BE2C (cell line): Measurements from ENCODE around the gene C12orf60.
A peak's percentile ranks its signal among the peaks of the same experiment; 100 is the strongest.

Source experiments
- DNase-seq: peaks from one replicate; pipeline ENCODE4 v3.0.0-alpha.2; 2020
- H3K27me3 ChIP-seq: fragments of 250-450 bp; sonication (Bioruptor Pico); 2 replicates; pipeline ENCODE4 v1.5.1; 2020; ENCODE audit warnings: mild to moderate bottlenecking
- H3K36me3 ChIP-seq: fragments of 250-450 bp; sonication (Bioruptor Pico); 2 replicates; pipeline ENCODE4 v1.5.1; 2020; ENCODE audit warnings: mild to moderate bottlenecking
- H3K4me1 ChIP-seq: fragments of 250-450 bp; sonication (Bioruptor Pico); 2 replicates; pipeline ENCODE4 v1.5.1; 2020
- H3K4me3 ChIP-seq: 2 replicates; pipeline ENCODE4 v1.5.1; 2011; ENCODE audit warnings: low read depth, low read length
- H3K9me3 ChIP-seq: fragments of 250-450 bp; sonication (Bioruptor Pico); 2 replicates; pipeline ENCODE4 v1.5.1; 2020
- CTCF ChIP-seq: IDR thresholded peaks from 2 replicates; pipeline ENCODE4 v1.5.1; 2012; ENCODE audit warnings: mild to moderate bottlenecking, low read depth, low read length

Gene C12orf60

DNA sequence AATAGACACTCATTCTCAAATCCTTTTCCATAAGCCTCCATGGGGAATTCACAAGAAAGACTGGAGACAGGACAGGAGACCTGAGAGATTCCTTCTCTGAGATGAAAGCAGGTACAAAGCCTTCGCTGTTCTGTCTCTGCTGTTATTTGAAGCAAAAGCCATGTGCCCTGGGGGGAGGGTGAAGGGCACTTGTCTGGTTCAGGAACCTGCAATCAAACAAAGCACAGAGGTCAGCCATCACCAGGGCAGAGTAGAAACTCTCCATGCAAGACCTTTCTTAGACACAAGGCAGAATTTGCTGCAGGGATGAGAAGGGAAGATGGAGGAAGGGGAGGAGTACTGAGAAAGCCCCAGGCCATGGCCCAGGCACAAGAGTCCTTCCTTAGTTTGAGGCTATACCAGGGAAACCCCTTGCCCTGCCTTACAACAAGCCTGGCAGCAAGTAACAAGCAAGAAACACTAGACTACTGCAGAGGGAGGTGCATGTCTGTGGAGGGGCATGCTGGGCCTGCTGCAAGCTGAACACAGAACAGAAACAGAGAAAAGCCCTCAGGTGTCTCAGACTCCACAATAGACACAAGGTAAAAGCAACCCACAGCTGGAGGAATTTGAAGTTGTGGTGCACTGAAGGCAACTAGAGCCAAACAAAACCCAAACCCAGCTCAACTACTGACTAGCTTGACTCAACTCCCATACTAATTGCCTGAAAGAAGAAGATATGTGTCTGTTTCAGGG lies 47.6 kb downstream of the C12orf60 start:
- Histone ChIP-seq H3K36me3 (no peaks in the 10 kb centered on the region), H3K4me1 (peaks cover 20% of the 10 kb centered on the region), H3K9me3 (no peaks in the 10 kb centered on the region; the same call in 1 of the 2 replicates), H3K4me3 (no peak overlapping the region), H3K27me3 (no peaks in the 10 kb centered on the region)
- no peak for DNase-seq
- TF ChIP-seq CTCF, result no peak

GRCh38 chr12:14852880-14853279 lies 49.4 kb downstream of the C12orf60 start:
- no peak overlapping the region for H3K4me3 ChIP-seq
- no peak for TF ChIP-seq CTCF
- H3K27me3 ChIP-seq, result no peaks in the 10 kb centered on the region
- no peaks in the 10 kb centered on the region for H3K36me3 ChIP-seq
- no peaks in the 10 kb centered on the region; the same call in 1 of the 2 replicates for H3K9me3 ChIP-seq
- peaks cover 12% of the 10 kb centered on the region; the same call in 1 of the 2 replicates for H3K4me1 ChIP-seq
- no peak for DNase-seq

GRCh38 chr12:14853961-14854360 lies 50.5 kb downstream of the C12orf60 start:
- H3K4me1 ChIP-seq, result peaks cover 12% of the 10 kb centered on the region; the same call in 1 of the 2 replicates
- no peaks in the 10 kb centered on the region for H3K27me3 ChIP-seq
- H3K9me3 ChIP-seq, result no peaks in the 10 kb centered on the region; the same call in 1 of the 2 replicates
- no peak for TF ChIP-seq CTCF
- H3K4me3 ChIP-seq, result no peak overlapping the region
- no peaks in the 10 kb centered on the region for H3K36me3 ChIP-seq
- peak; percentile 30 for DNase-seq

- H3K9me3 ChIP-seq, result no peaks in the 10 kb centered on the region; the same call in 1 of the 2 replicates
- no peak for DNase-seq
- no peaks in the 10 kb centered on the region for H3K36me3 ChIP-seq
- no peak overlapping the region for H3K4me3 ChIP-seq
- peaks cover 12% of the 10 kb centered on the region; the same call in 1 of the 2 replicates for H3K4me1 ChIP-seq
- no peak for TF ChIP-seq CTCF
- H3K27me3 ChIP-seq, result no peaks in the 10 kb centered on the region
These were observed 51.2 kb downstream of the C12orf60 start for GRCh38 chr12:14854586-14855183.

- H3K27me3 ChIP-seq, result no peaks in the 10 kb centered on the region
- H3K4me1 ChIP-seq, result peaks cover 11% of the 10 kb centered on the region; the same call in 1 of the 2 replicates
- no peak overlapping the region for H3K4me3 ChIP-seq
- no peaks in the 10 kb centered on the region for H3K36me3 ChIP-seq
- no peak for TF ChIP-seq CTCF
- no peaks in the 10 kb centered on the region; the same call in 1 of the 2 replicates for H3K9me3 ChIP-seq
- no peak for DNase-seq
These were observed 55.0 kb downstream of the C12orf60 start for GRCh38 chr12:14858513-14858912.

DNA sequence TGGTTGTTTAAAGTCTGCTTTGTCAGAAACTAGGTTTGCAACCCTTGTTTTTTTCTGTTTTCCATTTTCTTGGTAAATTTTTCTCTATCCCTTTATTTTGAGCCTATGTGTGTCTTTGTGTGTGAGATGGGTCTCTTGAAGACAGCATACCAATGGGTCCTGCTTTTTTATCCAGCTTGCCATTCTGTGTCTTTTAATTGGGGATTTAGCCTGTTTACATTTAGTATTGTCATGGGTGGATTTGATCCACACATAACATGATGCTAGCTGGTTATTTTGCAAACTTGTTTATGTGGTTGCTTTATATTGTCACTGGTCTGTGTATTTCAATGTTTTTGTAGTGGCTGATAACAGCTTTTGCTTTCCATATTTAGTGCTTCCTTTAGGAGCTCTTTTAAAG lies 57.0 kb downstream of the C12orf60 start:
- Histone ChIP-seq H3K36me3 (no peaks in the 10 kb centered on the region), H3K27me3 (no peaks in the 10 kb centered on the region), H3K4me1 (no peaks in the 10 kb centered on the region), H3K9me3 (no peaks in the 10 kb centered on the region; the same call in 1 of the 2 replicates), H3K4me3 (no peak overlapping the region)
- no peak for TF ChIP-seq CTCF
- no peak for DNase-seq
